RWPE1 (cell line): ENCODE data around the gene SLC1A2.

Experiments used
- CTCF ChIA-PET: fragments of 350-600 bp; sonication (Branson Sonifier 250); formaldehyde crosslinking; extraction: SDS; loops from one replicate; lab custom pipeline; 2021; lab: Yijun Ruan, JAX
- POLR2A ChIA-PET: fragments of 400-600 bp; formaldehyde crosslinking; extraction: SDS; loops from one replicate; lab custom pipeline; 2020; ENCODE audit warnings: antibody characterized with exemption; ENCODE audit not compliant: low non-redundant PET; lab: Yijun Ruan, JAX
- DNase-seq: peaks from one replicate; pipeline ENCODE4 v3.0.0; 2012; ENCODE audit warnings: low spot score
- H3K27ac ChIP-seq: fragments of 450-650 bp; 2 replicates; pipeline ENCODE4 v1.5.1; 2017
- TF ChIP-seq, protein P1 (sequence below): fragments of 450-650 bp; conservative IDR thresholded peaks from 2 replicates; pipeline ENCODE4 v1.5.1; 2017; ENCODE audit warnings: low read depth, mild to moderate bottlenecking

SLC1A2 gene

DNA sequence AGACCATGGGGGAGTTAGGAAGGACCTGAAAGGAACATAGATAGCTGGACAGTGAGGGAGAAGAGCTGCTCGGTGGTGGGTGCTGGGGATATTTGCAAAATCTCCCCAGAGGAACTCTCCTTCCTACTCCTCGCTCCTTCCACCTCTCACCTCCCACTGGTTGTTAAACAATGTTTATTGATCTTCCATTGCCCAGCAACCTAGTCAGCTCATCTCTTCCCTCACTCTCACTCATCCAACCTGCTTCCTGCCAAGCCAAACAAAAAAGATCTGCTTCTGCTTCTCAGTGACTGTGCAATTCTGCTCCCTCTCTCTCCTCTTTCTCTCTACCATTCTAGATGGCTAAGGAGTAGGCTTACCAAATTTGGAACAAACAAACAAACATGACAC is 115.0 kb downstream of the SLC1A2 start:
- CTCF ChIA-PET: no interaction called here

DNA sequence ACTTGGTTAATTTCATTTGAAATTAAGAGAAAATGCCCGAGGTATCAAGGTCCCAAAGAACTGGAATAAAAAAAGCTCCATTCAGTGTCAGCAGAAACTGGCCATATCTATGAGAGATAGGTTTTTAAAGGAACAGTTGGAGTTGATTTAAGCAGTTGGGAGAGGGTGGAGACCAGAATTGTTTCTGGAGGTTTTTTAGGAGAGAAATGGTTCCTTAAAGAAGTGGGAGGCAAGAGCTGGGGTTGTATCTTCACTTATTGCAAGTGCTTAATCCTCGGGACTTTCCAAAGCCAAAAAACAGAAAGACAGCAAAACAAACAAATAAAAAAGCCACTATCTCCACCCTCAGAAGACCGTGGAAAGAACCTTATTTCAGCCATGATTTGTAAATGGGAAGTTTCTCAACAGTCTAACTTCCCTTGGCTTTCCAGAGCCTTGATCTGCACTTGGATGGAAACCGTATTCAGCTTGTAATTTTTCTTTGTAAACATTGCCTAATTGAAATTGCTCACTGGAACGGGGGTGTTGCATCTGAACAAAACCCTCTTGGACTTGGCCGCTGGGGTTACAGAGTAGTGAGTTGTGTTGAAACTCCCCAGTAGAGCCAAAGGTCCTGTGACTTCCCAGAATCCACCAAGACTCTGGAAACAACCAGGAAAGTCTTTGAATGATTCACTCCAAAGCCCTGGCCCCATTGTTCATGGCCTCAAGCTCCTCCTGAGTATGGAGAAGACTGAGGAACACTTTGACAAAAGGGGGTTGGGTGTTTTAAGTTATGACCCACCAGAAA is 115.6 kb downstream of the SLC1A2 start:
- TF ChIP-seq, protein P1, sequence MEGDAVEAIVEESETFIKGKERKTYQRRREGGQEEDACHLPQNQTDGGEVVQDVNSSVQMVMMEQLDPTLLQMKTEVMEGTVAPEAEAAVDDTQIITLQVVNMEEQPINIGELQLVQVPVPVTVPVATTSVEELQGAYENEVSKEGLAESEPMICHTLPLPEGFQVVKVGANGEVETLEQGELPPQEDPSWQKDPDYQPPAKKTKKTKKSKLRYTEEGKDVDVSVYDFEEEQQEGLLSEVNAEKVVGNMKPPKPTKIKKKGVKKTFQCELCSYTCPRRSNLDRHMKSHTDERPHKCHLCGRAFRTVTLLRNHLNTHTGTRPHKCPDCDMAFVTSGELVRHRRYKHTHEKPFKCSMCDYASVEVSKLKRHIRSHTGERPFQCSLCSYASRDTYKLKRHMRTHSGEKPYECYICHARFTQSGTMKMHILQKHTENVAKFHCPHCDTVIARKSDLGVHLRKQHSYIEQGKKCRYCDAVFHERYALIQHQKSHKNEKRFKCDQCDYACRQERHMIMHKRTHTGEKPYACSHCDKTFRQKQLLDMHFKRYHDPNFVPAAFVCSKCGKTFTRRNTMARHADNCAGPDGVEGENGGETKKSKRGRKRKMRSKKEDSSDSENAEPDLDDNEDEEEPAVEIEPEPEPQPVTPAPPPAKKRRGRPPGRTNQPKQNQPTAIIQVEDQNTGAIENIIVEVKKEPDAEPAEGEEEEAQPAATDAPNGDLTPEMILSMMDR: no peak
- H3K27ac ChIP-seq: no peak overlapping the region
- ChIA-PET POLR2A (no interaction called here), CTCF (no interaction called here)
- no peak for DNase-seq

More for the DNA sequence above, 115.0 kb downstream of the SLC1A2 start:
- POLR2A ChIA-PET: no interaction called here
- H3K27ac ChIP-seq: no peak overlapping the region
- TF ChIP-seq, protein P1: no peak
- DNase-seq: no peak

DNA sequence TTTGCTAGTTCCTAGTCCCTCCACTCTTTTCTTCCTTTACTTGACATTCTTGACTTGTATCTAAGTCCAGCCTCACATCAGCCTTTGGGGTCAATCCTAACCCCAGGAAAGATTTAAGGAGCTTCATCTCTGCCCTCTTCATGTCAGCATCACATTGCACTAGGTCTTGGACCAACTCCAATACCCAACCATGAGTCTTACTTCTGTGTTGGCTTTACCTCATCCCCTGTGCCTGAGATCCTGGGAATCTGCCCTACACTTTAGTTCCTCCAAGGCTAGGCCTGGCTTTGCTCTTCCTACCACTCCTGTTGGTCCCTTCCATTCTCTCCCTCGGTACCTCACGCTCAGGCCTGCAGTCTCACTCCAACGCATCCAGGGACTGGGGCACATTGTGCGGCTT is 117.0 kb downstream of the SLC1A2 start:
- ChIA-PET CTCF (no interaction called here), POLR2A (no interaction called here)
- DNase-seq: no peak
- H3K27ac ChIP-seq: no peak overlapping the region
- TF ChIP-seq, protein P1: no peak

DNA sequence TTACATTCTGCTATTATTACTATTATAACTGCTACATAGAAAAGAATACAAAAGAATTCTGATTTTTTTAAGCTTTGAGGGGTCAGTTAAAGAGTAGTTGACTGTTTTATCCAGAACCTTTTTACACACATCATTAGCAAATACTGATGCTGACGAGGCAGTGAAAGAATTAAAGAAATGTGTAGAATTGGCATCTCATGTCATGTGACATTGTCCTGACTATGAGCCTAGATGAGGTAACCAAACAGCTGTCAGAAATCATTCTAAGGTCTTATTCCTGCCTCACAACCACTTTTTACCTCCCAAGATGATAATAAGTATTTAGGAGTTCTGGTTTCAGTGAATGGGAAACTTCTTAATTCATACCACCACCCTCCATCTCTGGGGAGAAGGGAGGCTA is 121.0 kb downstream of the SLC1A2 start:
- no peak overlapping the region for H3K27ac ChIP-seq
- TF ChIP-seq, protein P1: no peak
- CTCF ChIA-PET: no interaction called here
- POLR2A ChIA-PET: no interaction called here
- no peak for DNase-seq

DNA sequence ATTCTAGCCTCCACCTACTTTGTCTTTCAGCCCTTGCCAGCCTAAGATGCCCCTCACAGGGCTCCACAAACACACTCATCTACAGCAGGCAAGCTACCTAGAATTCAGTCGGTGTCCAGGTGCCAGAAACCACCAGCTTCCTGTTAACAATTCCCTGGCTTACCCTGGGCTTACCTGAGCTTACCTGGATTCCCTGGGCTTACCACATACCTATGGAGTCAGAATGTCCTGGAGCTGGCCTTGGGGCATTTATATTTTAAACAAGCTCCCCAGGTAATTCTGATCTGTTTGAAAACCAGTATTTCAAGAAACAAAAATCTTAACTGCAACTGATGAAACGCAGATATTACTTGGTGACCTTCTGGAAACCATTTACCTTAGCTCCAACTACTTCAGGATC is 123.6 kb downstream of the SLC1A2 start:
- no peak overlapping the region for H3K27ac ChIP-seq
- ChIA-PET CTCF (interaction anchor here (1.2 kb wide), 1 partner anchor 9 kb away, joined by 4 read pairs; no protein-coding TSS in a partner anchor), POLR2A (no interaction called here)
- DNase-seq: no peak
- TF ChIP-seq, protein P1: no peak

DNA sequence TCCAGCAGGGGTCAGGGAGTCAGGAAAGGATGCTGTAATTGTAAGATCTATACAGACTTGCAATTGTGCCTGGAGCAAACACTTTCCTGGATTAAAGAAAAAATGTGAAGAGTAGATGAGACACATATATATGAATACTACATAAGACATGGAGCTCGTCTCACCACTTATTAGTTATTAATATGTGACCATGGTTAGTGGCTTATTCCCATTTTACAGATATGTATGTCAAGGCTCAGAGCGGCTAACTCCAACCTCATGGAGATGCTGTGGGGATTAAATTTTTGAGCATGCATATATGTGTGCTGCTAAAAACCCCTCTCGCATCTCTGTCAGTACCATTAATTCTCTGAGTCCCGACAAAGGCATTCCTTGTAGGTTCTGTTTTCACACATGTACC is 125.7 kb downstream of the SLC1A2 start:
- DNase-seq: no peak
- ChIA-PET CTCF (no interaction called here), POLR2A (no interaction called here)
- TF ChIP-seq, protein P1: no peak
- no peak overlapping the region for H3K27ac ChIP-seq
